Measurements from ENCODE around the gene GRAMD2A.

The GRAMD2A gene

GRCh38 chr15:72163719-72164118, 33.9 kb downstream of the GRAMD2A start:
- DNase-seq: no peak

- DNase-seq: no peak
Observed at GRCh38 chr15:72162569-72162968, 35.0 kb downstream of the GRAMD2A start.

- DNase-seq: no peak
Observed at GRCh38 chr15:72161361-72162132, 36.0 kb downstream of the GRAMD2A start.

- DNase-seq: no peak
Observed at GRCh38 chr15:72160696-72161245, 36.8 kb downstream of the GRAMD2A start.

DNA sequence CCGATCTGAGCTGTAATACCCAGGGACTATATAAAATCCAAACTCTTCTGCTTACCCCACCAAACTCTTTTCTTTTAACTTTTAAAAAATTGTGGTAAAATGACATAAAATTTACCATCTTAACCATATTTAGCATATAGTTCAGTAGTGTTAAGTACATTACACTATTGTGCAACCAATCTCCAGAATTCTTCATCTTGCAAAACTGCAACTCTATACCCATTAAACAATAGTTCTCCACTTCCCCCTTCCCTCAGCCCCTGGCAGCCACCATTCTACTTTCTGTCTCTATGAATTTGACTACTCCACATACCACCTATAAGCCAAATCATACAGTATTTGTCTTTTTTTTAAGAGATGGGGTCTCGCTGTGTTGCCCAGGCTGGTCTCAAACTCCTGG, 40.7 kb downstream of the GRAMD2A start:
- no peak for DNase-seq

DNA sequence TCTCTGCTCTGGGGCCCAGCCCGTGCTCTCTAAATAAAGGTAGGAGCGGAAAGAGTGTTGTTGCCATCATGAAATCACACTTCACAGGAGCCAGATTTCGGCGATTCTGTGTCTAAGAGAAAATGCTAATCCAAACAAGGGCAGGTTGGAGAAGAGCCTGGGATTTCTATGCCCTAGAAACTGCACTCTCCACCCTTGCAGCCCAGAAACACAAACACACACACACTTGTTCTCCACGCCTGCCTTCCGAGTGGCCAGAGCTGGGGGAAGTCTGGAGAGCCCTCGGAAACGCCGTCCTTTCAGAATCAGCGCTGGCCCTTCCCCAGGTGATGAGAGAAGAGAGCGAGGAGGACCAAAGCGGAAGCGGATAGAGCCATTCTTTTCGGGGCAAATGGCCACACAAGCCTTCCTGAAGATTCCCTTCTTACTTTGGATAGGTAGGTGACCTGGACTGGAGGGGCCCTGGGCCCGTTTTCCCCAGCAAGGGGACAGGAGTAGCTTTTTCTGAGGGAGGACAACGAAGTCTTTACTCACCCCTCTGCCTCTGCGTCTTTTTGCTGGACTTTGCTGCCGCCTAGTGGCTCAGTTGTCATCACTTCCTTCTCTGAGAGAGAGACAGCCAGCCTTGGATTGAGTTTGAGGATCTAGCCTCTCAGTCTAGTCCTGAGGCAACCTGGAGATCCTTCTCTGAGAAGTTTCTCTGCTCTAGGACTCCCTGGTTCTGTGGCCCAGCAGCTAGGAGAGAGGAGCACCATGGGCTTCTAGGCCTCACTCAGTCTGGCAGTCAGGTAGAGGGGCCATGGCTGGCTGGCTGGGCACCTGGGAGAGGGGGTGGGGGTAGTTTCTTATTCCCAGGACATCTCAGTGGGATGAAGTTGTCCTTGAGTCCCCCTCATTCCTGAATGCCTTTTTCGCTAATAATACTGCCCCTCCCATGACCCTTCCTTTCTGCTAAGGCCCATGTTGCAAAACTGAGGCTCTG, 41.7 kb downstream of the GRAMD2A start:
- DNase-seq: peak; percentile 91

DNA sequence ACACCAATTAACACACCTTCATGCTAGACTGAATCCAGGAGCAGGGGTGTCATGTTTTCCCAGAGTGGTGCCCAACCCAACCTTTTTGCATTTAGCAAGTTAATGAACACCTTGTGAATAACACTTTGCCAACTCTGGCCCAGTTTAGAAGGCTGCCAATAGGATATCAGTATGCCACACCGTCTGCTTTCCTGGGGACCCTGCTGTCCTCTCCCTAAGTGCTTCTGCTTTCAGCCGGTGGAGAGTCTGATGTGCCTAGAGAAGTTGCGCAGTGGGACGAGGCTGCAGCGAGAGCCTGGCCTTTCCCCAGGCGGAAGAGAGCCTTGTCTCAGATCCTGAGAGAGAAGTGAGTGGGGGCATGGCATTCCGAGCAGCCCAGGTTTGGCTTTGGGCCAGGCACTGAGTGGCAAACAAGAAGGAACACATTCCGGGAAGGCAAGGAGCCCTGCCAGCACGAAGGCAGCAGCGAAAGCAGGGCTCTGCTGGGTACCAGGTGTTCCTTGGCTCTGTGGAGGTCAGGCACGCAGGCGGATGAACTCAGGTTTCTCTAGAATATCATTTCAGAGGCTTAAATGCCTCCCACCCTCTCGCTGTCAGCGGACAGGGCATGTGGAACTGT, 42.5 kb downstream of the GRAMD2A start:
- no peak for DNase-seq

DNA sequence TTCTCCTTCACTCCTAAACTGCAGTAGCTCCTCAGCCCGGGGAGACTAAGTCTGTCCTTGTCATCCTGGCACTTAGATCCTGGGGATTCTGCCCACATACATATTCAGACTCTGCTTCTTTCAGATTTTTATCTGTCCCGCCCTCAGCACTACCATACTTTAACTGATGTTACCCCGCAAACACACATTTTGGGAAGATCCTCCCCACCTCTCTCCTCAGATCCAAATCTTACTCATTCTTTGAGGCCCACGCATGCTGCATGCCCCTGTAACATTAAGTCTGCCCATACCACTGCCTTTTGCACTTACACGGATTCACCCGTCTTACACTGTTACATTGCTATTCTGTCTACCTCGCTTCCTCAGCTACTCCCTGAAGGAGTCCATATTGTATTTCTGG, 43.3 kb downstream of the GRAMD2A start:
- no peak for DNase-seq

DNA sequence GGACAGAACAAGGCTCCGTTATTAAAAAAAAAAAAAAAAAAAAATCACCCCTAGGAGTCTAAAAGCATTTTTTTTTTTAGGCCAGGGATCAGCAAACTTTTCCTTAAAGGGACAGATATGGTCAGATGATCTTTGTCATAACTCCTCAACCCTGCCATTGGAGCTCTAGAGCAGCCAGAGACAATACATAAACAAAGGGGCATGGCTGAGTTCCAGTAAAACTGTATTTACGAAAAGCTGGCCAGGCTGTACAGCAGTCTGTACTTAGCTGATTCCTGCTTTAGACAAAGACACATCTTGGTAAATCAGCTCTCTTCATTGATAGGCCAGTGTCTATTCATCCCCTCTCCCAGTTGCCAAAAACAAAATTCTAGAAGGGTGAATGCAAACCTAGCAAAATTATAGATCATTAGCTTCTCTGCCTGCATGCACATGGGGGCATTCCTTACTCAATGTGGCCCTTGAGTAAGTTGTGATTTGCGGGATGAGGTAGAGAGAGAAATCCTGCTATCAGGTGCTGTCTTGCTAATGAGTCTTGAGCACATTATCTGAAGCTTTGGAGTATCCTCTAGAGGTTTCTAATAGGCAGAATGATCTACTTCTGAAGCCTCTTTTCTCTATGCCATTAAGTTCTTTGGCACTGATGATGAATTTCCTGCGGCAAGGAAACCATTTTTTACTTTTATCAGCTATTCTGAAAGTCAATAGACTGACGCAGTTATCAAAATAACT, 44.2 kb downstream of the GRAMD2A start:
- no peak for DNase-seq

DNA sequence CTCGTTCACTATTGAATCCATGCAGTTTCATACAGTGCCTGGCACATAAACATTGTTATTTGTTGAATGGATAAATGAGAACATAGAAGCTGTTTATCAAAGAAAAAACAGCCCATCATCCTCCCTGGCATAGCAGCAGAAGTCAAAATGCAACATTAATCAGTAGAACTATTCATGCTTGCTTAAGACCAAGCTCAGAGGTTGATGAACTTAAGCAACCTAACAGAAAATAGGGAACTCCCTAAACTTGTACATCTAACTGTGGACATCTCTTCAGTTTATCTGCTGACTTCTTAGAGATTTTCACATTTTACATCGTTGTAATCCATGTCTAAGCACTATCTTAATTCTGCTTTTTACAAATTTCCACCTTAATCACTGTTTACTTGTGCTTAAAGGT, 50.2 kb downstream of the GRAMD2A start:
- DNase-seq: no peak

DNA sequence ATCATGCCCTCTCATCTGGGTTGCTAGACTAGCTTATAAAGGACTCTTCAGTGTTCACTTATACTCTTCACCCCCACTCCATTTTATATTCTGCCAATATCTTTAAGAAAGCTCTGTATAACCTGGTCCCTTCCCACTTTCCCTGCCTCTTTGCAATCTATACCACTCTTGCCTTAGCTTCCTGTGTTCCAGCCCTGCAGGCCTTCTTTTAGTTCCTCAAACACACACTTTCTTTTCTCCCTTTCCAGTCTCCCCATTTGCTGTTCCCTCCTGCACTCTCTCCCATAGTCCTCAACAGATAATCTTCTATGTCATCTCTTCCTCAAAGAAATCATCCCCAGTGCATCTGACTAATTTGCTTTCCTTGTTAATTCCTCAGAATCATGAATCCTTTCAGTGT, 50.7 kb downstream of the GRAMD2A start:
- DNase-seq: no peak

DNA sequence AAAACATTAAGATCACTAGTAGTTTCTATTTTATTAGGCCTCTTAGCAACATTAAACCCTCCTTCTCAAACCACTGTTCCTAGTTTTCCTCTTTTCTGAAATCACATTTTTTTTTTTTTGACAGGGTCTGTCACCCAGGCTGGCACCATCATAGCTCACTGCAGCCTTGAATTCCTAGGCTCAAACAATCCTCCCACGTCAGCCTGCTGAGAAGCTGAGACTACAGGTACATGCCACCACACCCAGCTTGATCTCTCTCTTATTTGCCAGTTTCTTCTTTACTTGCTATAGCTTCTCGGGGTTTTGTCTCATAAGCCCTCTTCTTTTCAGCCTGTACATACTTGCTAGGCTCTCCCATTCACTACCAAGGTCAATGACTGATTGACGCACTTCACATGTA, 51.4 kb downstream of the GRAMD2A start:
- no peak for DNase-seq

DNA sequence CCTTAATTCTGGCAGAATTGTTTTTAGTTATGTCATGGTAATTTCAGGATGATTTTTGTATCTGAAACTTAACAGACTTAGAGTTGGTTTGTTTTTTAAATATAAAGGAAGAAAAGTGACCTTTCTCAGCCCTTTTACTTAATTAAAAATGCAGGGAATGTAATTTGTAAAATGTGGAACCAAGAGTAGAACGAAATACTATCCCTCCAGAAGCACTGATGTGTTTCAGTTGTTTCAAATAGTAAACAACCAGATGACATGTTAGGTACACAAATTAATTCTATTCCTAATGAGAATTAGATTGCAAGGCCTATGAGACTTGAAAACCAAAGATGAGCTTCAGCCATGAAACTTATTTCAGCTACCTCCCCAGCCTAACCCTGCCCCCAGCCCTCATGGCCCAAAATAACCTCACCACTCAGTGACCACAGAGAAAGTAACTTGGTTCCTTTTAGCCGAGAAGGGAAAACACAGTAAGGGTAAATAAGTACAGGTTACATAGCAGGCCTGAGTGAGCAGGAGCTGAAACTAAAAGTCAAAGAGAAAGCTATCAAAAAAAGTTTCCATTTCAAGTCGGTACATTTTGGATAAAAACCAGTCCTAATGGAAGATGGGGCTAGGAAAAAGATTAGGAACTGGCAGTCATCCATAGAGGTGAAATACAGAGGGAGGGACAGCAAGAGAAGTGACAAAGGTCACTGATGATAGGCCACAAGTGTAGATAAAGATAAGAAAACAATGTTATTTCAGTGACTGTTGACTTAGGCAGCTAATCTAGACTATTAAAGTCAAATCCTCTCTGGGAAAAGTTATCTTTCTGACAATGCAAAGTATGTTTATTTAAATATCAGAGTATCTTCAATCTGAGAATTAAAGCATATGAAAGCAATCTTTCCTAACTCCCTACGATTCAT, 56.2 kb downstream of the GRAMD2A start:
- no peak for DNase-seq

DNA sequence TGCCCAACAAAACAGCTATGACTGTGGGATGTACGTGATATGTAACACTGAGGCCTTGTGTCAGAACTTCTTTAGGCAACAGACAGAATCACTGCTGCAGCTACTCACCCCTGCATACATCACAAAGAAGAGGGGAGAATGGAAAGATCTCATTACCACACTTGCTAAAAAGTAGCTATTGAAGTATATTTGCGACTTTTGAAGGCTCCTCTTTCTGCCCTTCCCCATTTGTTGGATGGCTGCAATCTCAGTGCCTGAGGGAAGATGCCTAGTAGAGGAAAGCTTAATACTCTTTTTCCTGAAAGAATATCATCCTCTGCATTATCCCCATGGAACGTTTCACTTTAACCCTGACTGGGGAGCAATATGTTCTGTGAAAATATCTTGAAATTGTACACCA, 57.5 kb downstream of the GRAMD2A start:
- no peak for DNase-seq

DNA sequence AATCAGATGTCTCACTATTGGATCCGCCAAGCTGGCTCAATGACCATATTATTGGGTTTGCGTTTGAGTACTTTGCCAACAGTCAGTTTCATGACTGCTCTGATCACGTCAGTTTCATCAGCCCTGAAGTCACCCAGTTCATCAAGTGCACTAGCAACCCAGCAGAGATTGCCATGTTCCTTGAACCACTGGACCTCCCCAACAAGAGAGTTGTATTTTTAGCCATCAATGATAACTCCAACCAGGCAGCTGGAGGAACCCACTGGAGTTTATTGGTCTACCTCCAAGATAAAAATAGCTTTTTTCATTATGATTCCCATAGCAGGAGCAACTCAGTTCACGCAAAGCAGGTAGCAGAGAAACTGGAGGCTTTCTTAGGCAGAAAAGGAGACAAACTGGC, 57.9 kb downstream of the GRAMD2A start:
- DNase-seq: no peak

- no peak for DNase-seq
Observed at GRCh38 chr15:72136170-72137051, 61.2 kb downstream of the GRAMD2A start.

DNA sequence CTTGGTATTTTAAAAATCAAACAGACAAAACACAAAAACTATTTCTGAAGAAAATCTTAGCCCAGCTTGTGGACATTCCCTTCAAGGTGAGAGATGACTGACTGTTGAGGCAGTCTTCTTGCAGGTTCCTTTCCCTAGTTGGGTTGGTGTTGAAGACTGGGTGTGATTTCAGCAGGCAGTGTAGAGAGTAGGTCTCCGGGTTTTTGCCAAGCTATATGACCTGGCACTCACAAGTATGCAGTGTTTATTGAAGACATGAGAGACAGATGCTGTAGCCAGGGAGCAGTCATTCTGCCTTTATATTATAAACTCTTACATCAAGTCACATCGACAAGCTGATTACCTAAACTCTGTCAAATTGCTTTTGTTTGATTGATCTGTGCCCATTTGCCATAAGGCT, 61.9 kb downstream of the GRAMD2A start:
- no peak for DNase-seq

GRCh38 chr15:72133211-72133610, 64.4 kb downstream of the GRAMD2A start:
- DNase-seq: no peak

DNA sequence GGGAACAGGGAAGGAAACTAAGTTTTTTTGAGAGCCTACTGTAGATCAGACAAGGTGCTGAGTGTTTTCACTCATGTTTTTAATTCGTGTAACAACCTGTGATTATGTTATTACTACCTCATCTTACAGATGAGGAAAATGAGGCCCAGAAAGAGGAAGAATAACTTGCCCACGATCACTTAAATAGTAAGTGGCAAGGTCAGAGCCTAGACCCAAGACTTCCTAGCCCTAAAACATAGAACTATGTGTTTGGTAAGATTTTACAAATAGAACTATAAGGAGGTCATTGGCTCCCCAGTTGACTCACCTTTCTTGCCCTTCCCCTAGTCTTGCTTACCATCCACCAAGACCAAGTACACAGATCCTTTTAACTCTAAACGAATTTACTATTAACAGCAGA, 65.7 kb downstream of the GRAMD2A start:
- no peak for DNase-seq

- DNase-seq: no peak
Observed at GRCh38 chr15:72130272-72130671, 67.3 kb downstream of the GRAMD2A start.

Data from stimulated activated CD8-positive, alpha-beta memory T cell treated with anti-CD3 and anti-CD28 coated beads, Interleukin-4, amount 100 ng/mL, for 48 hours (primary cell).